ENCODE results near the gene C13orf46. TPM values are rescaled to one million over a fixed set of nuclear protein-coding genes. Genes with fewer than 3 reads are reported as not detected.
"Not testable (repeated sequence)": the region's sequence is repeated elsewhere in the genome, so short reads cannot be mapped to it uniquely, and the experiment has no call there.

Gene C13orf46
- not detected for polyA plus RNA-seq (2012; ENCODE audit: insufficient read depth, insufficient read length, low read depth)

DNA sequence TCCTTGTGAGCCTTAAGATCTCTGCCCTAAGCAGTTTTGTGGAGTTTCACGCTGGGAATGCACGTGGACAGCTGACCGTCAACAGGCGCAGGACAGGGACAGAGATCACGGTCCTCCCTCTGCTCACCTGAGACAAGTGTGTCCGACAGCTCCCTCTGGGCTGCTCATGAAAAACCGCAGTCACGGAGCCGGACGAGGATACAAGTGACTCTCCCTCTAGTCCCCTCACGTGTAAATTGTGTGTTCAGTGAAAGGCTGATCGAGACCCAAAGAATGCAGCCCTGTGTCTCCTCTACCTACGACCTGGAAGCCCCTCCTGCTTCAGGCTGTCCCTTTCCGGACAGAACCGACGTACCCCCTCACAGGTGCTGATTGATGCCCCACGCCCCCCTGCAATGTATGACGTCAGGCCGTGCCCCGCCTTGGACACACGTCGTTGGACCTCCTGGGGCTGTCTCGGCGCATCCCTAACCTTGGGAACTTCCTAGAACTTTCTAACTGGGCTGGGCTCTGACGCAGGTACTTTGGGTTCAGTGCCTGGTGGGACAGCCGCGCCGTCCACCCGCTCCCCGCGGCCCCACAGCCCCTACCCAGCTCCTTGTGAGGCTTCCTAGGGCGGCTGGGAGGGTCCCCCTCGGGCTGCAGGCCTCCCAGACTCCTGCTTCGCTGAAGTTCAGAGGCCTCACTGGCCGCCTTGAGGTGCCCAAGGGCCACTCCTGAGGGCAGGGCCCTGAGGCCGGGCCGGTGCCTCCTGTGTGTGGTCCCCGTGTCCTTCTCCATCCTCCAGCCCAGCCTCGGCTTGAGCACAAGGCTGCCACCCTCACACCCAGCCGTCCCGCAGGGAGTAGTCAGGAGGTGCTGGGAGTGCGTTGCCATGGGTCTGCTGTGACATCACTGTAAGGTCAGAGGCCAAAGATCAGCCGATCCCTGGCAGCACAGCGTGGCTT, at the start of gene C13orf46:
Gene C13orf46, minus strand, starts transcription at position 859 of the 947 bp plus-strand sequence. Its CDS starts 79 bp downstream, at position 780.
- no peak for TF ChIP-seq CTCF (IDR thresholded peaks at IDR 0.05; ENCODE audit: low read depth, low read length)
- peak; percentile 11 for DNase-seq
- H3K4me3 ChIP-seq (ENCODE audit: low read depth, low read length), result no peak within 1 kb of the TSS

DNA sequence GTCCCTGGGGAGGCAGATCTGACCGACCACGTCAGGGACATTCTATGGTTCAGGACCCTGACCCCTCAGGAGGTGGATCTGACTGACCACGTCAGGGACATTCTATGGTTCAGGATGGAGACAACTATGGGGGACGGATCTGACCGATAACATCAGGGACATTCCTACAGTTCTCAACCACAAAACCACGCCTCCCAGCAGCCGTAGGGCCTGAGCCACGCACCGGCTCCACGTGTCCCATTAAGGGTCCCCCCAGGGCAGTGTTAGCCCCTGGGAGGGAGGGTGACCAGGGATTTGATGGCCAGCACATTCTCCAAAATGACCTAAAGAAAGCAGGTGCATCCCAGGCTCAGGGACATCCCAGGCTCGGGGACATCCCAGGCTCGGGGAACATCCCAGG, 49.0 kb upstream of the C13orf46 start:
- TF ChIP-seq CTCF (IDR thresholded peaks at IDR 0.05; ENCODE audit: low read depth, low read length), result no peak
- Histone ChIP-seq H3K36me3 (peaks cover 19% of the 10 kb centered on the region; the same call in 1 of the 2 replicates), H3K9me3 (no peaks in the 10 kb centered on the region)

More for the DNA sequence above, at the start of gene C13orf46:
- Histone ChIP-seq H3K27me3 (no peaks in the 10 kb centered on the region), H3K4me1 (no peaks in the 10 kb centered on the region), H3K9me3 (no peaks in the 10 kb centered on the region), H3K36me3 (peaks cover 11% of the 10 kb centered on the region)

DNA sequence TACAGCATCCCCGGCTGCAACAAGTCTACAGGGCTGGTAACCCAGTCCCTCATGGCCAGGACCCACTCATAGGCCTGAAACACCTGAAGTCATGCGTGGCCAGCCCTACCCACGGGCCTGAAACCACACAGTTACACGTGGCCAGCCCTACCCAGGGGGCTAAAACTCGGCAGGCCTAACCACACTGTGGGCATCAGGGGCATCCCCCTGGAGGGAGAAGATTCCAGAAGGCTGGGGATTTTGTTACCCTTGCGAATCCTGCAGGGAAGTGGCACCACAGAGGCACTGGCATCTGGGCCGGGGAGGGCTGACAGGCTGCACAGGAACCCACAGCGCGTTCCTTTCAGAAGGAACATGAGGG, 48.4 kb upstream of the C13orf46 start:
- no peak for TF ChIP-seq CTCF (IDR thresholded peaks at IDR 0.05; ENCODE audit: low read depth, low read length)
- no peak for DNase-seq
- peaks cover 21% of the 10 kb centered on the region; the same call in 1 of the 2 replicates for H3K36me3 ChIP-seq
- H3K4me3 ChIP-seq (ENCODE audit: low read depth, low read length), result no peak overlapping the region
- no peaks in the 10 kb centered on the region for H3K9me3 ChIP-seq
- no peaks in the 10 kb centered on the region for H3K27me3 ChIP-seq
- peaks cover 7% of the 10 kb centered on the region for H3K4me1 ChIP-seq

More for the DNA sequence above, 49.0 kb upstream of the C13orf46 start:
- Histone ChIP-seq H3K4me3 (ENCODE audit: low read depth, low read length) (no peak overlapping the region), H3K4me1 (peaks cover 7% of the 10 kb centered on the region), H3K27me3 (no peaks in the 10 kb centered on the region)
- DNase-seq, result no peak

DNA sequence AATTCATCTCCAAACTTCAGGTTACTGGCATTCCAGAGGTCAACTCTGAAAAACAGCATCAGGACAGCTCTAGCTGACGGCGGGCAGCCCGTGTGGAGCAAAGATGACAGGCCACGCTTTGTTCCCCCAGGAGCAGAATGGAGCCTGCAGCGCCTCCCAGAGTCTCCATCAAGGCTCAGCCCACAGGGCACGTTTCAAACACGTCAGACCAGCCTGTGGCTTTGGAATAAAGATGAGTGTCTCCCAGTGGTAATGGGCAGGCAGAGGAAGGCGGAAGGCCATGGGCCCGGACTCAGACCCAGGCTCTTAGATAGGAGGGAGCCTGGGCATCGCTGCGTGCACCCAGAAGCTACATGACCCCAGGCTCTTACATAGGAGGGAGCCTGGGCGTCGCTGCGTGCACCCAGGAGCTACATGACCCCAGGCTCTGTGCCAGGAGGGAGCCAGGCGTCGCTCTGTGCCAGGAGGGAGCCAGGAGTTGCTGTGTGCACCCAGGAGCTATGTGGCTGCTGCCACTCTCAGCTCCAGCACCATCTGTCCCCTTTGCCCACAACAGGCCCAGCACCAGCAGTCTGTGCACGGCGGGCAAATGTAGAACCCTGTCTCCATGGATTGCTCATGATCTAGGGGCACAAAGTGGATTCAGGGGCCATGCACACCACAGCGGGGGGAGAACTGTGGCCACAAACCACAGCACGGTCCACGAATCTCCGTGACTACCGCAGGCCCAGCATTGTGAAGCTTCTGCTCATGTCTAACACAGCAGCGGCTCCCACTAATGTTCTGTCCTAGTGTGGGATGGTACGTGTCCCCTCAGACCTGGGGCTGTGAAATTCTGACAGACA, 47.8 kb upstream of the C13orf46 start:
- peaks cover 7% of the 10 kb centered on the region for H3K4me1 ChIP-seq
- H3K9me3 ChIP-seq, result no peaks in the 10 kb centered on the region
- H3K27me3 ChIP-seq, result no peaks in the 10 kb centered on the region
- peaks cover 22% of the 10 kb centered on the region for H3K36me3 ChIP-seq
- no peak overlapping the region for H3K4me3 ChIP-seq (ENCODE audit: low read depth, low read length)
- no peak for DNase-seq
- TF ChIP-seq CTCF (IDR thresholded peaks at IDR 0.05; ENCODE audit: low read depth, low read length), result no peak

DNA sequence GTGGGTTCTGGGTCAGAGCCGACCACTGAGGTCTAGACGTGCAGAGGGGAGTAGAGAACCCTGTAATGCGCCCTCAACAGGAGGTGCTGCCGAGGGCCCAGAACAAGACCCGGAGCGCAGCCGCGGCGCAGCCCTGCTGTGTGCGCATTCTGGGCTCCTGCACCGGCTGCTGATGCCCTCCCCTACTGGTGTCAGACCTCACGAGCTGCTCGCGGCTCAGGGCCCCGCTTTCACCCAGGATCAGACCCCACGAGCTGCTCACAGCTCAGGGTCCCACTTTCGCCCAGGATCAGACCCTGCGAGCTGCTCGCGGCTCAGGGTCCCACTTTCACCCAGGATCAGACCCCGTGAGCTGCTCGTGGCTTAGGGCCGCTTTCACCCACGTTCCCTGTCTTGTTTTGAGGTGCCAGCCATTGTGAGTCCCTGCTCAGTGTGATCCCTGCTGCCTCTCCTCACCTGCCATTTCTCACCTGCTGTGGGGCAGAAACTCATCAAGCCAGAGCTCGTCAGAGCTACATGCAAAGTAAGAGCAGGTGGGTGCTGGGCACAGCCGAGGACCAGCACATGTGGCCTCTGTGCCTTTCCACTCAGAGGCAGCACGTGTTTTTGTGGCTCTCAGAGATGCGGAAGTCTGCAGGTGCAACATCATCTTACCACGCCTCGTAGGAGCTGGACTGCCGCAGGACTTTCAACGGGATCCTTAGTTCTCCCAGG, 47.0 kb upstream of the C13orf46 start:
- no peak for TF ChIP-seq CTCF (IDR thresholded peaks at IDR 0.05; ENCODE audit: low read depth, low read length)
- no peak for DNase-seq
- Histone ChIP-seq H3K9me3 (no peaks in the 10 kb centered on the region), H3K27me3 (no peaks in the 10 kb centered on the region), H3K4me3 (ENCODE audit: low read depth, low read length) (no peak overlapping the region), H3K4me1 (peaks cover 2% of the 10 kb centered on the region), H3K36me3 (peaks cover 29% of the 10 kb centered on the region)

DNA sequence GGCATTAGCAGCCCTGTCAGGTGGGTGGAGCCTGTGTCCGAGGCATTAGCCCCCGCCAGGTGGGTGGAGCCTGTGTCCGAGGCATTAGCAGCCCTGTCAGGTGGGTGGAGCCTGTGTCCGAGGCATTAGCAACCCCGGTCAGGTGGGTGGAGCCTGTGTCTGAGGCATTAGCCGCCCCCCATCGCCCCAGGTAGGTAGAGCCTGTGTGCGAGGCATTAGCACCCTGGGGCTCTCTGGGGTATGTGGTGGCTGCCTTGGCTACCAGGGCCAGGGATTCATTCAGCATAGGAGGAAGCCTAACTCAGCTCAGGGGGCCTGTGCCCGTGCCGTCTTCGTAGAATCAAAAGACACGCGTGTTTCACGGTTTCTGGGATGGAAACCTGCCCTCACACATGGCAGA, 46.3 kb upstream of the C13orf46 start:
- H3K36me3 ChIP-seq, result peaks cover 35% of the 10 kb centered on the region
- not testable (repeated sequence) for H3K27me3 ChIP-seq; H3K4me1 ChIP-seq; H3K4me3 ChIP-seq (ENCODE audit: low read depth, low read length); DNase-seq; H3K9me3 ChIP-seq
